CD8-positive, alpha-beta memory T cell (primary cell): Measurements from ENCODE around the gene GRIFIN. TPM values are rescaled to one million over a fixed set of nuclear protein-coding genes. Genes with fewer than 3 reads are reported as not detected.

Experiments used
- CTCF ChIA-PET: fragments of 350-600 bp; sonication (Branson Sonifier 250); formaldehyde crosslinking; loops from one replicate; lab custom pipeline; 2021; ENCODE audit warnings: antibody characterized with exemption; lab: Charles Lee
- POLR2A ChIA-PET: fragments of 350-600 bp; sonication (Branson Sonifier 250); formaldehyde crosslinking; loops from one replicate; lab custom pipeline; 2021; ENCODE audit warnings: antibody characterized with exemption; lab: Charles Lee
- DNase-seq, 5 donors: peaks; one replicate each; pipeline versions ENCODE4 v3.0.0 to v3.0.0-alpha.2; 2020 to 2022; ENCODE audit warnings: mixed read lengths in 1 of 5
- H3K27ac ChIP-seq: one replicate; pipeline ENCODE4 v1.7.0; 2013; ENCODE audit warnings: low read depth, mild to moderate bottlenecking, low read length, moderate library complexity
- H3K27me3 ChIP-seq: 2 replicates; pipeline ENCODE4 v1.7.0; 2013; ENCODE audit warnings: low read length, mild to moderate bottlenecking; ENCODE audit not compliant: insufficient read depth, poor library complexity, severe bottlenecking
- H3K36me3 ChIP-seq: 2 replicates; pipeline ENCODE4 v1.7.0; 2013; ENCODE audit warnings: mild to moderate bottlenecking, low read length, moderate library complexity; ENCODE audit not compliant: insufficient read depth
- H3K4me1 ChIP-seq: 2 replicates; pipeline ENCODE4 v1.7.0; 2013; ENCODE audit warnings: mild to moderate bottlenecking, low read length, moderate library complexity; ENCODE audit not compliant: insufficient read depth
- H3K4me3 ChIP-seq: 2 replicates; pipeline ENCODE4 v1.7.0; 2013; ENCODE audit warnings: mild to moderate bottlenecking, low read length
- H3K9me3 ChIP-seq: 2 replicates; pipeline ENCODE4 v1.7.0; 2013; ENCODE audit warnings: mild to moderate bottlenecking, low read length
- H3K27ac Mint-ChIP-seq, 8 donors: one replicate each; pipeline ENCODE4 v1.8.0; 2020 to 2021; ENCODE audit warnings: mixed read lengths in 8 of 8, mild to moderate bottlenecking in 6 of 8, inconsistent platforms in 3 of 8, moderate library complexity in 3 of 8
- H3K27me3 Mint-ChIP-seq, 2 donors: one replicate each; pipeline ENCODE4 v1.8.0; 2020 to 2021; ENCODE audit warnings: mixed read lengths in 2 of 2, mild to moderate bottlenecking in 1 of 2, moderate library complexity in 1 of 2
- H3K36me3 Mint-ChIP-seq, 3 donors: one replicate each; pipeline ENCODE4 v1.8.0; 2020 to 2021; ENCODE audit warnings: mixed read lengths in 3 of 3, inconsistent platforms in 1 of 3, mild to moderate bottlenecking in 1 of 3
- H3K4me1 Mint-ChIP-seq, 3 donors: one replicate each; pipeline ENCODE4 v1.8.0; 2020 to 2021; ENCODE audit warnings: mixed read lengths in 3 of 3, inconsistent platforms in 1 of 3, mild to moderate bottlenecking in 1 of 3
- H3K4me3 Mint-ChIP-seq, 7 donors: one replicate each; pipeline ENCODE4 v1.8.0; 2020 to 2021; ENCODE audit warnings: mixed read lengths in 7 of 7, mild to moderate bottlenecking in 6 of 7, moderate library complexity in 4 of 7, inconsistent platforms in 2 of 7
- H3K9me3 Mint-ChIP-seq, 5 donors: one replicate each; pipeline ENCODE4 v1.8.0; 2020 to 2022; ENCODE audit warnings: mixed read lengths in 5 of 5, mild to moderate bottlenecking in 3 of 5, moderate library complexity in 2 of 5, inconsistent platforms in 1 of 5
- polyA plus RNA-seq: library from polyadenylated mRNA; unstranded; fragments of 300-500 nt; fragmentation: Illumina TruSeq; gene quantifications from one replicate; pipeline ENCODE4 v1.2.3, GENCODE V29; 2021
- total RNA-seq, 2 experiments: library from RNA; stranded (reverse); gene quantifications; one replicate each; pipeline ENCODE4 v1.2.3, GENCODE V29; 2021

GRIFIN gene
- total and polyA plus RNA-seq, 3 experiments from 2014 or later = not detected

DNA sequence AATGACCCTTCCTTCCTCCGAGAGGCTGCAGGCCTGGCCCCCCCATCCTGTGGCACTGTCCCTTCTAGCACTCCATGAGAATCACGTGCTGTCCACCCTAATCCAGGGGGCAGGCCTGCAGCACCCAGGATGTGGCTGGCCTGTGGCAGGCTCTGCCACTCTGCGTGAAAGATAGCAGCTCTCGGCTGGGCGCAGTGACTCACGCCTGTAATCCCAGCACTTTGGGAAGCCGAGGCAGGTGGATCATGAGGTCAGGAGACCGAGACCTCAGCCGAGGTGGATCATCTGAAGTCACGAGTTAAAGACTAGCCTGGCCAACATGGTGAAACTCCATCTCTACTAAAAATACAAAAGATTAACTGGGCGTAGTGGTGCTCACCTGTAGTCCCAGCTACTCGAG lies 24.5 kb upstream of the GRIFIN start:
- Histone ChIP-seq H3K27me3 (peaks cover 4% of the 10 kb centered on the region), H3K36me3 (no peaks in the 10 kb centered on the region), H3K9me3 (no peaks in the 10 kb centered on the region), H3K4me3 (no peak overlapping the region), H3K4me1 (no peaks in the 10 kb centered on the region), H3K27ac (no peak overlapping the region)
- DNase-seq = no peak
- H3K4me3 Mint-ChIP-seq = no peak overlapping the region
- CTCF ChIA-PET = no interaction called here
- peaks cover 3 to 10% of the 10 kb centered on the region in 2 donors for H3K27me3 Mint-ChIP-seq
- POLR2A ChIA-PET = no interaction called here
- H3K36me3 Mint-ChIP-seq = no peaks in the 10 kb centered on the region
- H3K27ac Mint-ChIP-seq = peak overlapping the region in 2 of 8 donors; percentile 11 to 36
- no peaks in the 10 kb centered on the region for H3K9me3 Mint-ChIP-seq
- H3K4me1 Mint-ChIP-seq = peaks cover 0 to 7% (median under 1%) of the 10 kb centered on the region in 3 donors

DNA sequence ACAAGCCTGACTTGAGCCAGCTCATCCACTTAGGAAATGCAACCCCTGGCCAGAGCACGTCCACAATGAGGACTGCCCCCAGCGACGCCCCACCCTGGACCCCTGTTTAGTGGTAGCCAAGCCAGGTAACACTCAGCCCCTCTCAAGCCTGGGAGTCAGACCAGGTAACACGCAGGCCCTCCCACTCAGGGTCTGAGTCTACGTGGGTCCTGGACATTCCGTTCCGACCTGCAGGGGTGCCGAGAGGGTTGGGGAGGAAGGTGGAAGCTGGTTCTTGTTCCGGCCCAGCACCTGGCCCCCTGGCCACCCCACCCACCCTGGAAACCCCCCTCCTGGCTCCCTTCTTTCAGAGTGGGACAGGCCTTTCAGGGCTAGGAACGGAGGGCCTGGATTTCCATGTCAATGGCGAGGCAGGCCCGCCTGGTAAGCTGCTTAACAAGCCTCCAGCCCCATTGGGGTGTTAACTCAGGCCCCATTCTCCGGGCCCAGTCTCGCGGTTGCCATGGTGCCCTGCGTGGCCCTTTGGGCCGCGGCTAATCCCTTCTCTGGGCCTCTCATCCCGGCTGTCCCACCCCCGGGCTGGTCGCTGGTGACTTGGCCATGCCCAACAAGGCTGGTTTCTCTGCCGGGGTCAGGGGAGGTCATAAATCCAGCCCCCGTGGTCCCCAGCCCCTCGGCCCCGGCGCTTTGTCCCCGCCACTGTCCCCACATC lies 23.7 kb upstream of the GRIFIN start:
- no peaks in the 10 kb centered on the region for H3K36me3 ChIP-seq
- no peak overlapping the region for H3K27ac Mint-ChIP-seq
- H3K4me3 Mint-ChIP-seq = no peak overlapping the region
- CTCF ChIA-PET = interaction anchor here (1.2 kb wide), 1 partner anchor 8 kb away, joined by 3 read pairs; no protein-coding TSS in a partner anchor
- no peaks in the 10 kb centered on the region for H3K4me1 ChIP-seq
- H3K9me3 Mint-ChIP-seq = no peaks in the 10 kb centered on the region
- peaks cover 0 to 7% (median 0%) of the 10 kb centered on the region in 3 donors for H3K4me1 Mint-ChIP-seq
- POLR2A ChIA-PET = no interaction called here
- no peak overlapping the region for H3K4me3 ChIP-seq
- DNase-seq = no peak
- no peak overlapping the region for H3K27ac ChIP-seq
- no peaks in the 10 kb centered on the region for H3K36me3 Mint-ChIP-seq
- peaks cover 4% of the 10 kb centered on the region for H3K27me3 ChIP-seq
- H3K27me3 Mint-ChIP-seq = peaks cover 3 to 10% of the 10 kb centered on the region in 2 donors
- H3K9me3 ChIP-seq = no peaks in the 10 kb centered on the region

DNA sequence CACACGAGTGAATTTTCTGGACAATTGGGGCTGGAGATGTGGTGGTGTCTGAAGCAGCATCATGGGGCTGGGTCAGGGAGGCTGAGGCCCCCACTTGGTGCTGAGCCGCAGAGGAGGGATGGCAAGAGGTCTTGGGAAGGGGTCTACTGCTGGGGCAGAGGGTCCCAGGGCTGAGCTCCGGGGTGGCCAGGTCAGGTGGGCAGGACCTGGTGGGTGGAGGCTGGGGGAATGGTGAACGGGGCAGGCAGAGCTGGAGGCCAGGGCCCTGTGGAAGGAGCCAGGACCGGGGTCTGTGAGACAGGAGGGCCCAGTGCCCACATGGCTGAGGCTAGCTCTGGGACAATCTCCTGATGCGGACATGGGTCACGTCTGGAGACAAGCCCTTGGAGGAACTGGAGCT lies 23.0 kb upstream of the GRIFIN start:
- Histone ChIP-seq H3K9me3 (no peaks in the 10 kb centered on the region), H3K4me3 (no peak overlapping the region), H3K27me3 (peaks cover 4% of the 10 kb centered on the region), H3K36me3 (no peaks in the 10 kb centered on the region), H3K4me1 (no peaks in the 10 kb centered on the region), H3K27ac (no peak overlapping the region)
- H3K36me3 Mint-ChIP-seq = no peaks in the 10 kb centered on the region
- peaks cover 0 to 7% (median 0%) of the 10 kb centered on the region in 3 donors for H3K4me1 Mint-ChIP-seq
- no peaks in the 10 kb centered on the region for H3K9me3 Mint-ChIP-seq
- no peak for DNase-seq
- CTCF ChIA-PET = interaction anchor here (1.2 kb wide), 1 partner anchor 9 kb away, joined by 3 read pairs; no protein-coding TSS in a partner anchor
- H3K27me3 Mint-ChIP-seq = peaks cover 3 to 10% of the 10 kb centered on the region in 2 donors
- H3K27ac Mint-ChIP-seq = peak overlapping the region in 1 of 8 donors; percentile 55
- no peak overlapping the region for H3K4me3 Mint-ChIP-seq
- POLR2A ChIA-PET = no interaction called here

DNA sequence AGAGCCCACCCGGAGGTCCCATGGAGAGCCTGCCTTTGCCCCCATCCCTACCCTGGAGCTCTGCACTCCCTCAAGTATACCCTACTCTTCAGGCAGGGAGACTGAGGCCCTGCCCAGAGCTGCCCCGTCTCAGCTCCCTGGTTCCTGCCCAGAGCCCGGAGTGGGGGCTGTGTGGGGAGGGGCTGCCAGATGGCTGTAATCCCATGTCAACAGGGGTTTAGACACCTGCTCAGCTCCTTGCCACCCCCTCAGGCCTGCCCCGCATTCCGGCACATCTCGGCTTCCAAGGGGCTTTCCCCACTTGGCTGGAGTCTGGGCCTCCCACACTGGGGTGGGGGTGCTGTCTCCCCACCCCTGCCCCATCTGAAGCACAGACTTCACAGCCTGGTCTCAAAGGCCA lies 22.5 kb upstream of the GRIFIN start:
- H3K4me3 Mint-ChIP-seq = no peak overlapping the region

DNA sequence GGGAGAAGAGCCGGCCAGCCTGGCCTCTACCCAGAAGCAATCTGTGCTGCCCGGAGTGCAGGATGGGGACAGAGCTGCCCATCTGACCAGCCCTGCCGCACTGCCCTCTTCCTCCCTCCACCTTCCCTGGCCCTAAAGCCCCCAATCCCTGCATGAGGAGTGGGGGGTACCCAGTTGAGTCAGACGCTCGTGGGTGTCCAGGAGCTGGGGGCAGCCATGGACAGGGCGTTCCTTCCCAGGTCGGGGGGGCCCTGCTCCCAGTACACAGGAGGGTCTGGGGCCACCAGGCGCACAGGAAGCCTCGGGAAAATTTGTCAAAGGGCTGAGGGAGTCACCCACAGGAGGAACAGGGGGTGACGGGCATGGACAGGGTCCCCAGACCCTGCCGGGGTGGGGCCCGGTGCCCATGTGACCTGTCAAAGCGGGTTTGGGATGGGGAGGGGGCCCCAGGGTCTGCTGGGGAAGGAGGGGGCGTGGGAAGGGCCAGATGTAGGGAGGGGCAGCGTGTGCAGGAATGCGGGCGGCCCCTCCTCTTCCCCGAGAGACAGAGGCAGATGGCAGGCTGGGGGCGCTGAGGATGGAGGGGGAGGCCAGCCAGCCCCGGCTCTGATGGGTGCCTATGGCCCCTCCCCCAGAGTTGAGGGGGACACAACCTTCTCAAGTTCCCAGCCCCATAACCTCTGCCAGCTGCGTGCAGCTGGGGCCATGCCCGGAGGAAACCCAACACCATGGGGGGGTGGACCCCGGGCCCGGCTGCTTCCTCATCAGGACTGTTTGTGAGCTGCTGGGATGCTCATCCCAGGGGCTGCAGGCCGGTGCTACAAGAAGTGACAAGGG lies 21.5 kb upstream of the GRIFIN start:
- H3K9me3 ChIP-seq = no peaks in the 10 kb centered on the region
- H3K27ac Mint-ChIP-seq = no peak overlapping the region
- H3K4me3 ChIP-seq = no peak overlapping the region
- H3K36me3 ChIP-seq = no peaks in the 10 kb centered on the region
- H3K27me3 Mint-ChIP-seq = peaks cover 3 to 10% of the 10 kb centered on the region in 2 donors
- no peak overlapping the region for H3K27ac ChIP-seq
- no peaks in the 10 kb centered on the region for H3K9me3 Mint-ChIP-seq
- no peaks in the 10 kb centered on the region for H3K4me1 ChIP-seq
- ChIA-PET POLR2A (no interaction called here), CTCF (interaction anchor here (1.0 kb wide), 1 partner anchor 10 kb away, joined by 3 read pairs; no protein-coding TSS in a partner anchor)
- no peaks in the 10 kb centered on the region for H3K36me3 Mint-ChIP-seq
- peaks cover 4% of the 10 kb centered on the region for H3K27me3 ChIP-seq
- H3K4me1 Mint-ChIP-seq = no peaks in the 10 kb centered on the region
- H3K4me3 Mint-ChIP-seq = no peak overlapping the region
- DNase-seq = no peak

More for the DNA sequence above, 22.5 kb upstream of the GRIFIN start:
- POLR2A ChIA-PET = no interaction called here
- no peak overlapping the region for H3K4me3 ChIP-seq
- no peaks in the 10 kb centered on the region for H3K36me3 ChIP-seq
- no peaks in the 10 kb centered on the region for H3K4me1 ChIP-seq
- H3K27me3 ChIP-seq = peaks cover 4% of the 10 kb centered on the region
- no peaks in the 10 kb centered on the region for H3K9me3 ChIP-seq
- H3K27ac ChIP-seq = no peak overlapping the region
- H3K4me1 Mint-ChIP-seq = peaks cover 0 to 3% (median 0%) of the 10 kb centered on the region in 3 donors
- H3K36me3 Mint-ChIP-seq = no peaks in the 10 kb centered on the region
- CTCF ChIA-PET = interaction anchor here (1.0 kb wide), 1 partner anchor 9 kb away, joined by 3 read pairs; no protein-coding TSS in a partner anchor
- peaks cover 3 to 10% of the 10 kb centered on the region in 2 donors for H3K27me3 Mint-ChIP-seq
- H3K27ac Mint-ChIP-seq = no peak overlapping the region
- no peak for DNase-seq
- H3K9me3 Mint-ChIP-seq = no peaks in the 10 kb centered on the region

DNA sequence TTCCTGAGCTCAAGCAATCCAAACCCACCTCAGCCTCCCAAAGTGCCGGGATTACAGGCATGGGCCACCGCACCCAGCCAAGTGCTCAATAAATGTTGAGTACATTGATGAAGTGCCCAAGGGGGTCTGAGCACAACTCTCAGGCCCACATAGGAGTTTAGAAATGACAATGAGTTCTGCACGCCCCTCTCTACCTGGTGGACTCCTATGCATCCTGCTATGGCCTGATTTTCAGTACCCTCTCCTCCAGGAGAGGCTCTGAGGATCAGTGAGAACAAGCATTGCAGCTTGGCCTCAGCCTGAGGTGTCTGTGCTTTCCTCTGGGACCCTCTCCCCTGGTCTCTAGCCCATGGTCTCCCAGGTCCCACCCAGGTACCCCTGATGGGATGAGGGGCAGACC lies 20.9 kb upstream of the GRIFIN start:
- Mint-ChIP-seq H3K36me3 (no peaks in the 10 kb centered on the region), H3K27ac (no peak overlapping the region), H3K4me3 (no peak overlapping the region), H3K4me1 (no peaks in the 10 kb centered on the region), H3K27me3 (peaks cover 3 to 10% of the 10 kb centered on the region in 2 donors), H3K9me3 (no peaks in the 10 kb centered on the region)
- Histone ChIP-seq H3K9me3 (no peaks in the 10 kb centered on the region), H3K36me3 (no peaks in the 10 kb centered on the region), H3K4me3 (no peak overlapping the region), H3K27ac (no peak overlapping the region), H3K4me1 (no peaks in the 10 kb centered on the region), H3K27me3 (peaks cover 4% of the 10 kb centered on the region)
- no peak for DNase-seq
- ChIA-PET CTCF (no interaction called here), POLR2A (no interaction called here)

DNA sequence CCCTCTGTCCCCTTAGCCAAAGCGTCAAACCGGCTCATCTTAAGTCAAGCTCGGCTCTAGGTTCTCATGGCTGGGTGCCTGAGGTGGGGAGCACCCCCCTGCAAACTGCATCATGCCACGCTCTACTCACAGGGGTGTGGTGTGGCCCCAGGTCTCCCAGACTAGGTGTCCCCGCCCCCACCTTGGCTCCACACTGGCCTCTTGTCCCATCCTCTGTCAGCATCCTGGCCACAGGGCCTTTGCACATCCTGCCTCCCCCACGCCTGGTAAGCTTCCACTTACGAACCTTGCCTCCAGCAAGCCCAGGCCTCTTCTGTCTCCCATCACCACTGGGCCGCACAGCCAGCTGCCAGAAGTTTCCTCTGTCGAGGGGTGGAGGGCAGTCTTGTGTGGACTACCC lies 20.2 kb upstream of the GRIFIN start:
- Histone ChIP-seq H3K27me3 (peaks cover 4% of the 10 kb centered on the region), H3K36me3 (no peaks in the 10 kb centered on the region), H3K27ac (no peak overlapping the region), H3K4me3 (no peak overlapping the region), H3K9me3 (no peaks in the 10 kb centered on the region), H3K4me1 (no peaks in the 10 kb centered on the region)
- no peak for DNase-seq
- no peak overlapping the region for H3K4me3 Mint-ChIP-seq
- no peaks in the 10 kb centered on the region for H3K4me1 Mint-ChIP-seq
- peak overlapping the region in 1 of 8 donors; percentile 22 for H3K27ac Mint-ChIP-seq
- peaks cover 3 to 10% of the 10 kb centered on the region in 2 donors for H3K27me3 Mint-ChIP-seq
- ChIA-PET CTCF (no interaction called here), POLR2A (no interaction called here)
- H3K36me3 Mint-ChIP-seq = no peaks in the 10 kb centered on the region
- no peaks in the 10 kb centered on the region for H3K9me3 Mint-ChIP-seq
